ENCODE data around the gene CA11.

The CA11 gene

DNA sequence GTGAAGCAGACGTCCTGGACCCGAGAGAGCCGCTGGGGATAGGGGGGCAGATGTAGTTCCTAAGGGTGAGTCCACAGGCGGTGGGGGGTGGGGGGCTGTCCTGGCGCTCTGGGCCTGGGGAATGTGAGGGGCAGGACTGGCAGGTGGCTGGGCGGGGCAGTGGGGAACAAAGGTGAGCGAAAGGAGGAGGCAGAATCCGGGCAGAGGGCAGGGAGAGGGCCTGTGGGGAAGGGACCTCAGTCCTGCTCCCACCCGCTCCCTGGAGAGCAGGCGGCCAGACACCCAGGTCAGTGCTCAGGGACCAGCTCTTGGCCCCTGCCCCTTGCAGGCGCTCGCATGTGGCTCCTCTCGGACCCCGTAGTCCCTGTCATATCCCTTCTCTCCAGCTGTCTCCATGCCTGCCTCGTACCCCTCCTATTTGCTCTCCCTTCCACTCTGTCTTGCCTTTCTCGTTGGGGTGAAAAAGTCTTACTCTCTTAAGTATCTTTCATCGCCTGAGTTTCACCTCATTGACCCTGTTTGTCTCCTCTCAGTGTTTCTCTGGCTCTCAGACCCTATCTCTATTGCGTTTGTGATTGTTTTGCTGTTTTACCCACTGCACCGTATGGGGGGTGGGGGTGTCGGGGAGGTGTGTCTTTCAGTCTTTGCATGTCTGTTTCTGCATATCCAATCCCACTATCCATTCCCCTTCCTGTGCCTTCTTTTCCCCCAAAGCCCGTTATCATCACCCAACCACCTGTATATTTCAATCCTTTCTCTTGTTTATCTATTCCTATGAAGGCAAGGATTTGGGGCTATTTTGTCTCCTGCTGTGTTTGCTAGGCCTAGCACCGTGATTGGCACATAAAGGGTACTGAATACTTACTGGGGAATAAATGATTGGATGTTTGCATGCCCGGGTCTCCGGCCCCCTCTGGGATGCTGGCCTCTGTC, 20.9 kb downstream of the CA11 start:
- no peaks in the 10 kb centered on the region for H3K36me3 ChIP-seq (replicated peaks; ENCODE audit: insufficient read depth, low read length)
- peak overlapping the region; percentile 81 for H3K4me3 ChIP-seq (ENCODE audit: low read length)
- peaks cover 10% of the 10 kb centered on the region for H3K4me1 ChIP-seq (ENCODE audit: low read length)
- H3F3A ChIP-seq (ENCODE audit: insufficient read depth, low read length) = peaks cover 4% of the 10 kb centered on the region; the same call in 1 of the 2 replicates
- H4K20me1 ChIP-seq (ENCODE audit: insufficient read depth, low read length) = no peaks in the 10 kb centered on the region
- no peaks in the 10 kb centered on the region for H3K9me3 ChIP-seq (replicated peaks; ENCODE audit: insufficient read depth, low read length)
- H3K4me2 ChIP-seq (ENCODE audit: low read depth, low read length) = peak overlapping the region; percentile 79
- peak overlapping the region; percentile 60 for H3K9ac ChIP-seq (ENCODE audit: low read length)
- H3K9me2 ChIP-seq (replicated peaks; ENCODE audit: insufficient read depth, low read length) = no peaks in the 10 kb centered on the region
- H2AFZ ChIP-seq (ENCODE audit: low read length) = no peak overlapping the region
- no peak overlapping the region for H3K27ac ChIP-seq (ENCODE audit: low read length)
- DNase-seq = no peak
- TF ChIP-seq EZH2phosphoT487 (IDR thresholded peaks at IDR 0.05; ENCODE audit: low read length) (no peak), EZH2 (optimal IDR thresholded peaks at IDR 0.05; ENCODE audit: low read depth, low read length) (no peak)
- TF ChIP-seq, protein P1, sequence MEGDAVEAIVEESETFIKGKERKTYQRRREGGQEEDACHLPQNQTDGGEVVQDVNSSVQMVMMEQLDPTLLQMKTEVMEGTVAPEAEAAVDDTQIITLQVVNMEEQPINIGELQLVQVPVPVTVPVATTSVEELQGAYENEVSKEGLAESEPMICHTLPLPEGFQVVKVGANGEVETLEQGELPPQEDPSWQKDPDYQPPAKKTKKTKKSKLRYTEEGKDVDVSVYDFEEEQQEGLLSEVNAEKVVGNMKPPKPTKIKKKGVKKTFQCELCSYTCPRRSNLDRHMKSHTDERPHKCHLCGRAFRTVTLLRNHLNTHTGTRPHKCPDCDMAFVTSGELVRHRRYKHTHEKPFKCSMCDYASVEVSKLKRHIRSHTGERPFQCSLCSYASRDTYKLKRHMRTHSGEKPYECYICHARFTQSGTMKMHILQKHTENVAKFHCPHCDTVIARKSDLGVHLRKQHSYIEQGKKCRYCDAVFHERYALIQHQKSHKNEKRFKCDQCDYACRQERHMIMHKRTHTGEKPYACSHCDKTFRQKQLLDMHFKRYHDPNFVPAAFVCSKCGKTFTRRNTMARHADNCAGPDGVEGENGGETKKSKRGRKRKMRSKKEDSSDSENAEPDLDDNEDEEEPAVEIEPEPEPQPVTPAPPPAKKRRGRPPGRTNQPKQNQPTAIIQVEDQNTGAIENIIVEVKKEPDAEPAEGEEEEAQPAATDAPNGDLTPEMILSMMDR (IDR thresholded peaks at IDR 0.05; ENCODE audit: low read length) = no peak
- no peaks in the 10 kb centered on the region for H3K27me3 ChIP-seq (replicated peaks; ENCODE audit: insufficient read depth, low read length)
- H3K79me2 ChIP-seq (ENCODE audit: low read length) = peaks cover 17% of the 10 kb centered on the region

DNA sequence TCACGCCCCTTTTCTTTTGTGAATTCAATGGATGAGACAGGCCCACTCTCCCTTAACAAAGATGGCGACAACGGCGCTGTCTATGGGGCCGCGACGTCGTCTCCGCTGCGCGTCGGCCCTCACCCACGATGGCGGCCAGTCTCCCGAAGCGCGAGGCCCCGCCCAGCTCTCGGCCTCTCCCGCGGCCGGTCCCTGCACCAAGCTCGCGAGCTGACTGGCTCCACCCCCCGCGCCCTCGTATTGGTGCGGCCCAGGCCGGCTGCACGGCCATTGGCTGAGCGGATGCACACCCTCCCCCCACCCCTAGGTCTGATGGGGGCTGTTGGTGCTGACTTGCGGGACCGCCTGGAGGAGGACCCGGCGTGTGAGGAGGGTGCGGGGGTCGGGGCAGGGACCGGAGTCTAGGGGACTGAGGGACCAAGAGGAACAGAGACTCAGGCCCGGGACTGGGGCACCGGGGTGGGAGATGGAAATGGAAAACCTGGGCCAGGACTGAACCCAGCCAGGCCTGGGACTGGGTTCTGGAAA, 21.9 kb downstream of the CA11 start:
- Histone ChIP-seq H3K4me2 (ENCODE audit: low read depth, low read length) (peak overlapping the region; percentile 79), H3K4me3 (ENCODE audit: low read length) (peak overlapping the region; percentile 81)
- DNase-seq = peak; percentile 97

DNA sequence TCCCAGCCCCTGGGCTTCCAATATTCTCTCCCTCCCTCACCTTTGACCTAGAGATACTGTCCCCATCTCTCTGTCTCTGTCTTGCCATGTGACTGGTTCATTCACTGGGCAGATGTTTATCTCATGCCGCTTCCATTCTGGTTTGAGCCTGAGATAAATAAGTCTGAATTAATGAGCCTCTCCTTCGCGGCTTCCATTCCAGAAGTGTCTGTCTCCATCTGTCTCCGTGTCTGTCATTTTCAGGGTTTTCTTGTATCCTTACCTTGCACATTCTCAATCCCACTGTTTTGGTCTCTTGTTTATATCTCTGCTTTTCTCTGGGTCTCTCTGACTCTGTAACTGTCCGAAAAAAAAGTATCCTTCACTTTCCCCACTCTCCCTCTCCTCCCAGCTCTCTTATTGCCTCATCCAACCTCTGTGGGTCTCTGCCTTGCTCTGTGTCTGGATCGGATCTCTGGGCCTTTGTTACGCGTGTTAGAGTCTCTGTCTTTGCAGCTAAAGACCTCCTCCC, 22.4 kb downstream of the CA11 start:
- Histone ChIP-seq H3K4me3 (ENCODE audit: low read length) (peak overlapping the region; percentile 81), H3K9ac (ENCODE audit: low read length) (peak overlapping the region; percentile 27; the same call in 1 of the 2 replicates), H3K79me2 (ENCODE audit: low read length) (peaks cover 28% of the 10 kb centered on the region), H2AFZ (ENCODE audit: low read length) (peak overlapping the region; percentile 84), H4K20me1 (ENCODE audit: insufficient read depth, low read length) (no peaks in the 10 kb centered on the region), H3K27ac (ENCODE audit: low read length) (no peak overlapping the region; the same call in 1 of the 2 replicates), H3K4me1 (ENCODE audit: low read length) (peaks cover 11% of the 10 kb centered on the region), H3K4me2 (ENCODE audit: low read depth, low read length) (peak overlapping the region; percentile 79), H3K27me3 (replicated peaks; ENCODE audit: insufficient read depth, low read length) (no peaks in the 10 kb centered on the region), H3K9me2 (replicated peaks; ENCODE audit: insufficient read depth, low read length) (no peaks in the 10 kb centered on the region), H3K9me3 (replicated peaks; ENCODE audit: insufficient read depth, low read length) (no peaks in the 10 kb centered on the region), H3F3A (ENCODE audit: insufficient read depth, low read length) (peaks cover 4% of the 10 kb centered on the region; the same call in 1 of the 2 replicates), H3K36me3 (replicated peaks; ENCODE audit: insufficient read depth, low read length) (no peaks in the 10 kb centered on the region)
- TF ChIP-seq EZH2 (optimal IDR thresholded peaks at IDR 0.05; ENCODE audit: low read depth, low read length) (no peak), EZH2phosphoT487 (IDR thresholded peaks at IDR 0.05; ENCODE audit: low read length) (no peak)
- TF ChIP-seq, protein P1 (IDR thresholded peaks at IDR 0.05; ENCODE audit: low read length) = no peak
- DNase-seq = no peak

More for the DNA sequence above, 21.9 kb downstream of the CA11 start:
- Histone ChIP-seq H4K20me1 (ENCODE audit: insufficient read depth, low read length) (no peaks in the 10 kb centered on the region), H3K4me1 (ENCODE audit: low read length) (peaks cover 11% of the 10 kb centered on the region), H3K9me3 (replicated peaks; ENCODE audit: insufficient read depth, low read length) (no peaks in the 10 kb centered on the region), H2AFZ (ENCODE audit: low read length) (peak overlapping the region; percentile 84), H3K79me2 (ENCODE audit: low read length) (peaks cover 24% of the 10 kb centered on the region), H3K27ac (ENCODE audit: low read length) (peak overlapping the region; percentile 1; the same call in 1 of the 2 replicates), H3F3A (ENCODE audit: insufficient read depth, low read length) (peaks cover 4% of the 10 kb centered on the region; the same call in 1 of the 2 replicates), H3K27me3 (replicated peaks; ENCODE audit: insufficient read depth, low read length) (no peaks in the 10 kb centered on the region), H3K36me3 (replicated peaks; ENCODE audit: insufficient read depth, low read length) (no peaks in the 10 kb centered on the region), H3K9me2 (replicated peaks; ENCODE audit: insufficient read depth, low read length) (no peaks in the 10 kb centered on the region), H3K9ac (ENCODE audit: low read length) (peak overlapping the region; percentile 60)
- TF ChIP-seq EZH2 (optimal IDR thresholded peaks at IDR 0.05; ENCODE audit: low read depth, low read length) (no peak), EZH2phosphoT487 (IDR thresholded peaks at IDR 0.05; ENCODE audit: low read length) (no peak)
- TF ChIP-seq, protein P1 (IDR thresholded peaks at IDR 0.05; ENCODE audit: low read length) = no peak
